ENCODE measurements around the gene TMEM156. TPM values are rescaled to one million over a fixed set of nuclear protein-coding genes. Genes with fewer than 3 reads are reported as not detected.
"Not testable (repeated sequence)": the region's sequence is repeated elsewhere in the genome, so short reads cannot be mapped to it uniquely, and the experiment has no call there.

TMEM156 gene
- total and polyA plus RNA-seq, 7 donors, result 0.08 to 0.15 (median 0.10) TPM; not detected in 4

- DNase-seq (no peak), ATAC-seq (no peak)
- no peak overlapping the region for H3K27ac ChIP-seq
- no peaks in the 10 kb centered on the region for H3K36me3 ChIP-seq (ENCODE audit: insufficient read depth in 1 of 2, low read depth in 1 of 2)
- 79 to 91% (median 91%) methylated on average over 2 of the region's 2 CpGs for WGBS, 3 donors
- no peak overlapping the region for H3K4me3 ChIP-seq
- no peaks in the 10 kb centered on the region for H3K27me3 ChIP-seq (ENCODE audit: insufficient read depth in 3 of 3, low read length in 2 of 3)
- no peak for TF ChIP-seq CTCF (IDR thresholded peaks at IDR 0.05)
- H3K4me1 ChIP-seq, result no peaks in the 10 kb centered on the region
- intact Hi-C loops (cut with DNase I), result no loop called here
- peaks cover 8% of the 10 kb centered on the region for H3K9me3 ChIP-seq
Measured at GRCh38 chr4:38995660-38996005, 36.6 kb downstream of the TMEM156 start.

- H3K27ac ChIP-seq, result no peak overlapping the region
- peaks cover under 1% of the 10 kb centered on the region for H3K9me3 ChIP-seq
- no peak overlapping the region for H3K4me3 ChIP-seq
- H3K27me3 ChIP-seq (ENCODE audit: insufficient read depth in 3 of 3, low read length in 2 of 3), result no peaks in the 10 kb centered on the region
- no peak for DNase-seq
- 94 to 96% (median 95%) methylated on average over 4 of the region's 4 CpGs for WGBS, 3 donors
- H3K4me1 ChIP-seq, result no peaks in the 10 kb centered on the region
- ATAC-seq, result no peak
- TF ChIP-seq CTCF (IDR thresholded peaks at IDR 0.05), result no peak
- intact Hi-C loops (cut with DNase I), result no loop called here
- no peaks in the 10 kb centered on the region for H3K36me3 ChIP-seq (ENCODE audit: insufficient read depth in 1 of 2, low read depth in 1 of 2)
Measured at GRCh38 chr4:38994135-38994534, 38.1 kb downstream of the TMEM156 start.

GRCh38 chr4:38993683-38994082 lies 38.5 kb downstream of the TMEM156 start:
- no peaks in the 10 kb centered on the region for H3K4me1 ChIP-seq
- H3K36me3 ChIP-seq (ENCODE audit: insufficient read depth in 1 of 2, low read depth in 1 of 2), result no peaks in the 10 kb centered on the region
- no peak for TF ChIP-seq CTCF (IDR thresholded peaks at IDR 0.05)
- H3K27me3 ChIP-seq (ENCODE audit: insufficient read depth in 3 of 3, low read length in 2 of 3), result no peaks in the 10 kb centered on the region
- ATAC-seq, result no peak
- DNase-seq, result no peak
- H3K27ac ChIP-seq, result no peak overlapping the region
- whole genome bisulfite sequencing, 3 donors, result 86 to 94% (median 94%) methylated on average over 3 of the region's 3 CpGs
- no peaks in the 10 kb centered on the region for H3K9me3 ChIP-seq
- no peak overlapping the region for H3K4me3 ChIP-seq
- intact Hi-C loops (cut with DNase I), result no loop called here

- intact Hi-C loops (cut with DNase I), result no loop called here
- WGBS, 3 donors, result 53 to 63% (median 59%) methylated on average over 5 of the region's 5 CpGs
- H3K4me3 ChIP-seq, result no peak overlapping the region
- no peak overlapping the region for H3K27ac ChIP-seq
- no peaks in the 10 kb centered on the region for H3K36me3 ChIP-seq (ENCODE audit: insufficient read depth in 1 of 2, low read depth in 1 of 2)
- no peak for TF ChIP-seq CTCF (IDR thresholded peaks at IDR 0.05)
- ATAC-seq (no peak), DNase-seq (no peak)
- no peaks in the 10 kb centered on the region for H3K4me1 ChIP-seq
- H3K9me3 ChIP-seq, result no peaks in the 10 kb centered on the region
- H3K27me3 ChIP-seq (ENCODE audit: insufficient read depth in 3 of 3, low read length in 2 of 3), result no peaks in the 10 kb centered on the region
Measured at GRCh38 chr4:38990241-38990640, 42.0 kb downstream of the TMEM156 start.

GRCh38 chr4:38989487-38989886 lies 42.7 kb downstream of the TMEM156 start:
- ATAC-seq, result no peak
- no peak for TF ChIP-seq CTCF (IDR thresholded peaks at IDR 0.05)
- H3K4me1 ChIP-seq, result no peaks in the 10 kb centered on the region

GRCh38 chr4:38988353-38988752 lies 43.9 kb downstream of the TMEM156 start:
- ATAC-seq; DNase-seq; H3K4me3 ChIP-seq; H3K36me3 ChIP-seq (ENCODE audit: insufficient read depth in 1 of 2, low read depth in 1 of 2); H3K4me1 ChIP-seq; H3K9me3 ChIP-seq; H3K27ac ChIP-seq; H3K27me3 ChIP-seq (ENCODE audit: insufficient read depth in 3 of 3, low read length in 2 of 3); intact Hi-C loops (cut with DNase I): not testable (repeated sequence)
- WGBS, 3 donors, result 82 to 88% (median 83%) methylated on average over 7 to 9 of the region's 9 CpGs

More at GRCh38 chr4:38989487-38989886, 42.7 kb downstream of the TMEM156 start:
- Histone ChIP-seq H3K27me3 (ENCODE audit: insufficient read depth in 3 of 3, low read length in 2 of 3) (no peaks in the 10 kb centered on the region), H3K36me3 (ENCODE audit: insufficient read depth in 1 of 2, low read depth in 1 of 2) (no peaks in the 10 kb centered on the region), H3K27ac (no peak overlapping the region), H3K4me3 (no peak overlapping the region), H3K9me3 (no peaks in the 10 kb centered on the region)
- WGBS, 3 donors, result 83 to 94% (median 90%) methylated on average over 6 of the region's 6 CpGs
- intact Hi-C loops (cut with DNase I), result no loop called here
- DNase-seq, result no peak
